GM19239 (cell line): ENCODE results near the gene GOLGA8A.
"Not testable (repeated sequence)": the region's sequence is repeated elsewhere in the genome, so short reads cannot be mapped to it uniquely, and the experiment has no call there.

ENCODE experiments used
- DNase-seq: peaks from one replicate; pipeline ENCODE4 v3.0.0; 2011; ENCODE audit warnings: low spot score; ENCODE audit not compliant: insufficient read length
- FAIRE-seq: peaks from 2 replicates; lab custom pipeline; 2011; peaks lifted over from hg19 to GRCh38; lab: Jason Lieb, UNC

GOLGA8A gene

GRCh38 chr15:34418435-34418834, 19.2 kb downstream of the GOLGA8A start:
- not testable (repeated sequence) for FAIRE-seq, DNase-seq

GRCh38 chr15:34409511-34409910, 28.1 kb downstream of the GOLGA8A start:
- DNase-seq, FAIRE-seq: not testable (repeated sequence)

GRCh38 chr15:34408973-34409372, 28.6 kb downstream of the GOLGA8A start:
- DNase-seq, FAIRE-seq: not testable (repeated sequence)

GRCh38 chr15:34403899-34404298, 33.7 kb downstream of the GOLGA8A start:
- not testable (repeated sequence) for DNase-seq
- peak; percentile 76 for FAIRE-seq

GRCh38 chr15:34403160-34403598, 34.4 kb downstream of the GOLGA8A start:
- FAIRE-seq, DNase-seq: not testable (repeated sequence)

- peak; percentile 67 for FAIRE-seq
- not testable (repeated sequence) for DNase-seq
Observed at GRCh38 chr15:34397637-34398259, 39.9 kb downstream of the GOLGA8A start.

- not testable (repeated sequence) for FAIRE-seq, DNase-seq
Observed at GRCh38 chr15:34392981-34393380, 44.6 kb downstream of the GOLGA8A start.

- not testable (repeated sequence) for FAIRE-seq, DNase-seq
Observed at GRCh38 chr15:34389594-34390086, 48.0 kb downstream of the GOLGA8A start.
